Measurements from ENCODE around the gene AKAP5. TPM values are rescaled to one million over a fixed set of nuclear protein-coding genes. Genes with fewer than 3 reads are reported as not detected.

AKAP5 gene
- total RNA-seq, 6 experiments from 2014 or later = 0.12 to 1.0 (median 0.30) TPM

DNA sequence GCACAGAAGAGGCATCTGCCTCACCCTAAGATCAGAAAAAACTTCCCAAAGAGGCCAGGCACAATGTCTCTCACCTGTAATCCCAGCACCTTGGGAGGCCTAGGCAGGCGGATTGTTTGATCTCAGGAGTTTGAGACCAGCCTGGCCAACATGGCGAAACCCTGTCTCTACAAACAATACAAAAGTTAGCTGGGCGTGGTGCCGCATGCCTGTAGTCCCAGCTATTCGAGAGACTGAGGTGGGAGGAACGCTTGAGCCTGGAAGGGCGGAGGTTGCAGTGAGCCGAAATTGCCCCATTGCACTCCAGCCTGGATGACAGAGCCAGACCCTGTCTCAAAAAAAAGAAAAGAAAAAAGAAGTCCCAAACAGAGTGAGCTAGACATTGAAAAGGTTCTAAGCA lies 43.7 kb downstream of the AKAP5 start:
- intact Hi-C loops (cut with DNase I) = no loop called here
- H3K4me1 ChIP-seq = peaks cover 0 to 31% (median 2%) of the 10 kb centered on the region in 4 donors
- DNase-seq (no peak), ATAC-seq (no peak)
- no peak overlapping the region for H3K27ac ChIP-seq
- H3K9me3 ChIP-seq = no peaks in the 10 kb centered on the region
- H3K4me3 ChIP-seq = no peak overlapping the region
- no peaks in the 10 kb centered on the region for H3K36me3 ChIP-seq
- H3K27me3 ChIP-seq = no peaks in the 10 kb centered on the region
- TF ChIP-seq POLR2A (IDR thresholded peaks at IDR 0.05) = no peak
- TF ChIP-seq, protein P1, sequence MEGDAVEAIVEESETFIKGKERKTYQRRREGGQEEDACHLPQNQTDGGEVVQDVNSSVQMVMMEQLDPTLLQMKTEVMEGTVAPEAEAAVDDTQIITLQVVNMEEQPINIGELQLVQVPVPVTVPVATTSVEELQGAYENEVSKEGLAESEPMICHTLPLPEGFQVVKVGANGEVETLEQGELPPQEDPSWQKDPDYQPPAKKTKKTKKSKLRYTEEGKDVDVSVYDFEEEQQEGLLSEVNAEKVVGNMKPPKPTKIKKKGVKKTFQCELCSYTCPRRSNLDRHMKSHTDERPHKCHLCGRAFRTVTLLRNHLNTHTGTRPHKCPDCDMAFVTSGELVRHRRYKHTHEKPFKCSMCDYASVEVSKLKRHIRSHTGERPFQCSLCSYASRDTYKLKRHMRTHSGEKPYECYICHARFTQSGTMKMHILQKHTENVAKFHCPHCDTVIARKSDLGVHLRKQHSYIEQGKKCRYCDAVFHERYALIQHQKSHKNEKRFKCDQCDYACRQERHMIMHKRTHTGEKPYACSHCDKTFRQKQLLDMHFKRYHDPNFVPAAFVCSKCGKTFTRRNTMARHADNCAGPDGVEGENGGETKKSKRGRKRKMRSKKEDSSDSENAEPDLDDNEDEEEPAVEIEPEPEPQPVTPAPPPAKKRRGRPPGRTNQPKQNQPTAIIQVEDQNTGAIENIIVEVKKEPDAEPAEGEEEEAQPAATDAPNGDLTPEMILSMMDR (IDR thresholded peaks at IDR 0.05) = no peak
- WGBS (ENCODE audit: insufficient coverage, low coverage, low lambda C conversion rate, missing lambda C conversion rate) = 82% methylated on average over 4 of the region's 8 CpGs

DNA sequence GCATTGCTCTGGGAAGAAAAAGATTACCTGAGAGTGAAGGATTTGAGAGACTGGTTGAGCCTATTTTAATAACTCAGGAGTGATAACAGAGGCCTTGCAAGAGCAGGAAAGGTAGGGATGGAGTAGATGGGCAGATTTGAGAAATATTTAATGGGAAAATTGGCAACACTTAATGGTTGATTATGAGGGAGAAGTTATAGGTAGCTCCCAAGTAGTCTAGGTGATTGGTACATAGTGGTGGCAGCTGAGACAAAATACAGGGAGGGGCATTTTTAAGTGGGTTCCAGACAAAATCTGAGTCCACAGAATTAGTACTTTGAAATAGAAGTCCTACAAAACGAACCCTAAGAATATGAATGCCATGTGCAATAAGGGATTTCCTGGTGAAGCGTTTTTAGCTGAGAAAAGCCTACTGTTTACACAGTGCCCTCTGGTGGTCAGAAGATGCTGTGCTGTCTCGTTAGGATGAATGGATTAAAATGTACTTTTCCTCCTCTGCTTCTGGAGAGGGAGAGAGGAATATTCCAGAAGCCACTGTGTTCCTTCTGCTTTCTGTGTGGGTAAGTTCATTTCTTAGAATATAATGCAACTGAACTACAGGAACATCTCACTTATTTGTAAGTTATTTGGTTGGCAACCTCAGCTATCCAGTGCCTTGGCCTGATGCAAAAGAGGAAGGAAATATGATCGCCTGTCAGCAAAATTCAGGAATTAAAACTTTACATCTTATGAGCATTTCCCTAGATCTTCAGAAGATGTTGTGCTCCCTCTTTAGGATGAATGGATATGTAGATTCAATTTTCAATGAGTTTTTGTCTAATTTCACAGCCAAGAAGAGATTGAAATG lies 45.7 kb downstream of the AKAP5 start:
- no peak overlapping the region for H3K4me3 ChIP-seq
- intact Hi-C loops (cut with DNase I) = no loop called here
- no peaks in the 10 kb centered on the region for H3K36me3 ChIP-seq
- DNase-seq (peak in 1 of 3 donors; percentile 60), ATAC-seq (peak; percentile 84 to 93 (median 89))
- H3K27me3 ChIP-seq = no peaks in the 10 kb centered on the region
- no peak overlapping the region for H3K27ac ChIP-seq
- peaks cover 0 to 27% (median 4%) of the 10 kb centered on the region in 4 donors for H3K4me1 ChIP-seq
- 13% methylated on average over 4 of the region's 4 CpGs for WGBS (ENCODE audit: insufficient coverage, low coverage, low lambda C conversion rate, missing lambda C conversion rate)
- no peaks in the 10 kb centered on the region for H3K9me3 ChIP-seq
- TF ChIP-seq, protein P1 (IDR thresholded peaks at IDR 0.05) = peak; percentile 90 to 91 (median 90)
- no peak for TF ChIP-seq POLR2A (IDR thresholded peaks at IDR 0.05)

DNA sequence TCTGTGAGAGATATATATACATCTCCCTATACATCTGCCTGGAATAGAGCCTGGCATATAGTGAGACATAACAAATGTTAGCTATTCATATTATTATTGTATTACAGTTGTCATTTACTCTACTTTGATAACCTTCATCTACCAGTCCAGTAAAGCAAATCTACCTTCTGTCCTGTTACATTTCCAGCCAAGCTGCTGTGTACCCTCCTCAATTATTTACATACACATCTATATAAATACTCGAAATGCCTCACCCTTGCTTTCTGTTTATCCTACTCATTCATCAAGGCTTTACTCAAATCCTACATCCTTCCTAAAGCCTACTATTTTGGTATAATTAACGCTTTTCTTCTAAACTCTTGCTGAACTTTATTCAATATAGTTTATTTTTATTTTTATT lies 48.0 kb downstream of the AKAP5 start:
- peaks cover 0 to 9% (median 3%) of the 10 kb centered on the region in 4 donors for H3K4me1 ChIP-seq
- no peak for DNase-seq

DNA sequence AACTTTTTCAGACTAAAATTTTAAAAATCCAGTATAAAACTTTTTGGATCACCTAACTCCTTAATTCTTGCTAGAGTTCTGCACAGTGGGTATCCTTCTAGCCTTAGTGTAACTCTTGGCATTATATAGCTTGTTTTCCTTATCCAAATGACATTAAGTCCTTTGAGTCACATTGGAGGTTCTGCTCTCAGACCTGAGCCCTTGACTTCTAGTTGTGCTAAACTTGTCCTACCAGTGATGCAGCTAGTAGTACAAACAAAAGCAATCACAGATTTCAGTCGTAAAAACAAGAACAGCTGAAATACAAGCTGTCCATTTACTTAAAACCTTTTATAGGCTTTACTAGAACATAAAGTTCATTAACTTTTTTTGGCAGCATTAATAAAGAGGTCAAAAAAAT lies 49.8 kb downstream of the AKAP5 start:
- intact Hi-C loops (cut with DNase I) = no loop called here
- 25% methylated on average over 1 of the region's 1 CpG for WGBS (ENCODE audit: insufficient coverage, low coverage, low lambda C conversion rate, missing lambda C conversion rate)
- Histone ChIP-seq H3K4me1 (peaks cover 0 to 9% (median 3%) of the 10 kb centered on the region in 4 donors), H3K36me3 (no peaks in the 10 kb centered on the region), H3K27me3 (no peaks in the 10 kb centered on the region), H3K9me3 (no peaks in the 10 kb centered on the region), H3K4me3 (no peak overlapping the region), H3K27ac (no peak overlapping the region)
- ATAC-seq = no peak
- DNase-seq = no peak
- TF ChIP-seq, protein P1 (IDR thresholded peaks at IDR 0.05) = no peak
- TF ChIP-seq POLR2A (IDR thresholded peaks at IDR 0.05) = no peak

More for the DNA sequence above, 48.0 kb downstream of the AKAP5 start:
- 71% methylated on average over 2 of the region's 2 CpGs for WGBS (ENCODE audit: insufficient coverage, low coverage, low lambda C conversion rate, missing lambda C conversion rate)
- Histone ChIP-seq H3K4me3 (no peak overlapping the region), H3K27me3 (no peaks in the 10 kb centered on the region), H3K36me3 (no peaks in the 10 kb centered on the region), H3K9me3 (no peaks in the 10 kb centered on the region), H3K27ac (no peak overlapping the region)
- intact Hi-C loops (cut with DNase I) = no loop called here
- no peak for ATAC-seq
- TF ChIP-seq, protein P1 (IDR thresholded peaks at IDR 0.05) = no peak
- no peak for TF ChIP-seq POLR2A (IDR thresholded peaks at IDR 0.05)
